Measurements from ENCODE around the gene DLGAP1. TPM values are rescaled to one million over a fixed set of nuclear protein-coding genes. Genes with fewer than 3 reads are reported as not detected.

The DLGAP1 gene
- polyA plus RNA-seq, 1 donor, result 1.5 TPM

DNA sequence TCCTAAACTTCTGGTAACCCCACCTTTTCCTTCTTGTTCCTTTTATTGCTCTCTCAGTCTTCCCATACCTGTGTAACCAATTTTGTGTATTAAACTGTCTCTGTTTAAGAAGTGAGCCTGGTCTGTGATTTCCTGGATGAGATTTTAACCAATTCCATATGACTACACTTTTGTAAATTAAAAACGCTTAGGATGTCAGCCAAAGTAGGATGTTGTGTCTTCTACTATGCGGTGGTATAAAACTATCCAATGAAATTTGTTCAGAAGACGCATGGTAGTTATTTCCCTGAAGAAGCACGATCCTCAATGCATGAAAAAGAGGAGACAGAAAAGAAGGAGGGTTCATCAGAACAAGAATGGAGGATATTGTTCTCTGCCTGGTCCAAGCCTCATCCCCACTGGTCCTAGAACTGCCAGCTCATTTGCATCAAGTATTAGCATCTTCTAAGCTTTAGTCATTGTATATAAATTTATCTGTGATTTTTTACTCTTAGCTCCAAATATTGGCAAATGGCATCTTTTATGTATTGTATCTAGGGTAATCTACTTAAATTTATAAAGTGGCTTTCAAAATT, 877.7 kb downstream of the DLGAP1 start:
- DNase-seq, result no peak

- no peak for DNase-seq
Observed at GRCh38 chr18:3572761-3573160, 882.3 kb downstream of the DLGAP1 start.

DNA sequence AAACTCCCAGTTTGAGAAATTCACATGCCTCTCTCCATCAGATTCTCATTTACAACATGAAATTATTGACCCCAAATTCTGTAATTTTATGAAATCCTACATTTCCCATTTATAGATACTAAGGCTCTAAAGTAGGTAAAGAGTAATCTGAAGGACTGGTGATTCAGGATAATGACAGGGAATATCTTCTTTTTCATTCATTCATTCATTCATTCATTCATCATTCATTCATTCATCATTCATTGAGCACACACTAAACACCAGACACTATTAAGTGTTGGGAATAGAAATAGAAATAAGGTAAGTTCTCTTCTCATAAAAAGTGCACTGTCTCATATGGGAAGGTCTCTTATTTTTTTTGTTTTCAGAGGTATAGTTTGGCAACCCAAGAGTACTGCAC, 888.3 kb downstream of the DLGAP1 start:
- no peak for DNase-seq

DNA sequence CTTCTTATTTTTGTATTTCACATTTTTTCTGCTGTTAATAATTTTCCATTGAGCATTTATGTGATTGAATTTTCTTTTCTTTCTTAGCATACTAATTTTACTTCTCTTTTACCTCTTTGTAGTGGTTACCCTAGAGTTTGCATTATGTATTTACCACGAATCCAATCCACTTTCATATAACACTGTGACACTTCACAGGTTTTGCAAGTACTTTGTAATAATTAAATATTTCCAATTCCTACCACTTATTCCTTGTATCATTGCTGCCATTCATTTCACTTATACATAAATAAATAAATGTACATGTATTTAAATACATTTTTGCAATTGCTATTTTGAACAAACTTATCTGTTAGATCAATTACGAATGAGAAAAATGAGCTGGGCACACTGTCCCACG, 894.4 kb downstream of the DLGAP1 start:
- DNase-seq, result no peak

- DNase-seq, result no peak
Observed at GRCh38 chr18:3554811-3555427, 900.2 kb downstream of the DLGAP1 start.

DNA sequence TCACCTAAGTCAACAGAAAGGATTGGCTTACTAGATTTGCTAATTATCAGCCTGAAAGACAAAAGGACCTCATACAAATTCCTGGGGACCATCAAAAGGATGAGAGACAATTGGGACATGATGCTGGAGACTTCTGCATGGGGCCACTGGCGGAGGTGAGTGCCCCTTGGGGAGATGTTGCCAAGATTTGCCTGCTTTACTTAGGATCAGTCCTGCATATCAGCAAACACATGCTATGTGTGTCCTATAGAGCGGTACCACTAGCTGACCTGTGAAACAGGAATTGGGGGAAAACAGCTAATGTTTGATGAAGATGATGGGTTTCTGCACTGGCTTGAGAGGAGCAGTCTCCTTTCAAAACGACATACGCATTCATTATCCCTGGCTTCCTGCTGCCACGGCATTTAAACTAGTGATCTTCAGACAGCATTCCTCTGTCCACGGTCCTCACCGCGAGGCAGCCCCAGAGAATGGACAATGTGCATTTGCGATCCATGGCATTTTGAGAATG, 901.0 kb downstream of the DLGAP1 start:
- DNase-seq, result no peak

DNA sequence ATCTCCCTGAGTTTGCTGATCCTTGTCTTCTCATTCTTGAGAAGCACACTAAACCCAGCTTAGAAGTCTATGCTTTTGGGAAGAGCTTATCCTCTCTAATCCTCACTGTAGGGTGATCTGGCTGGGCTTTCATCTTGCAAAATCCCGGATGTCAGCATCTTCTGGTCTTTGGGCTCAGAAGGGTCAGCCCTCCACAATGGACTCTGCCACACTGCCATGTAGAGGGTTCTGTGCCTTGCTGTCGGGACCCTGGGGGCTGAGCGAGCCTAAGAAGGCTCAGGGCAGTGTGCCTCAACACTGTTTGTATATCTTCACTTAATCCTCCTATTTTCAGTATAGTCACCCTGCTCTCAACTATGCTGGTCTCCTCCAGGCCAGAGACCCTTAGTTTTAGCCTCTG, 902.8 kb downstream of the DLGAP1 start:
- no peak for DNase-seq

GRCh38 chr18:3547891-3548615, 907.1 kb downstream of the DLGAP1 start:
- DNase-seq, result no peak

DNA sequence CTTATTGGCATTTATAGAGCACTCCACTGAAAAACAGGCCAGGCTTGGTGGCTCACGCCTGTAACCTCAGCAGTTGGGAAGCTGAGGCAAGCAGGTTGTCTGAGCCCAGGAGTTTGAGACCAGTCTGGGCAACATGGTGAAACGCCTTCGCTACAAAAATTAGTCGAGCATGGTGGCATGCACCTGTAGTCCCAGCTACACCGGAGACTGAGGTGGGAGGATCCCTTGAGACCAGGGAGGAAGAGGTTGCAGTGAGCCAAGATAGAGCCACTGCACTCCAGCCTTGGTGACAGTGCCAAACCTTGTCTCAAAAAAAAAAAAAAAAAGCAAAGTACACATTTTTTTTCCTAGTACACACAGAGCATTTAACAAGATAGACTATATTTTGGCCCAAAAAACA, 909.0 kb downstream of the DLGAP1 start:
- DNase-seq, result no peak

GRCh38 chr18:3544537-3544936, 910.6 kb downstream of the DLGAP1 start:
- no peak for DNase-seq

DNA sequence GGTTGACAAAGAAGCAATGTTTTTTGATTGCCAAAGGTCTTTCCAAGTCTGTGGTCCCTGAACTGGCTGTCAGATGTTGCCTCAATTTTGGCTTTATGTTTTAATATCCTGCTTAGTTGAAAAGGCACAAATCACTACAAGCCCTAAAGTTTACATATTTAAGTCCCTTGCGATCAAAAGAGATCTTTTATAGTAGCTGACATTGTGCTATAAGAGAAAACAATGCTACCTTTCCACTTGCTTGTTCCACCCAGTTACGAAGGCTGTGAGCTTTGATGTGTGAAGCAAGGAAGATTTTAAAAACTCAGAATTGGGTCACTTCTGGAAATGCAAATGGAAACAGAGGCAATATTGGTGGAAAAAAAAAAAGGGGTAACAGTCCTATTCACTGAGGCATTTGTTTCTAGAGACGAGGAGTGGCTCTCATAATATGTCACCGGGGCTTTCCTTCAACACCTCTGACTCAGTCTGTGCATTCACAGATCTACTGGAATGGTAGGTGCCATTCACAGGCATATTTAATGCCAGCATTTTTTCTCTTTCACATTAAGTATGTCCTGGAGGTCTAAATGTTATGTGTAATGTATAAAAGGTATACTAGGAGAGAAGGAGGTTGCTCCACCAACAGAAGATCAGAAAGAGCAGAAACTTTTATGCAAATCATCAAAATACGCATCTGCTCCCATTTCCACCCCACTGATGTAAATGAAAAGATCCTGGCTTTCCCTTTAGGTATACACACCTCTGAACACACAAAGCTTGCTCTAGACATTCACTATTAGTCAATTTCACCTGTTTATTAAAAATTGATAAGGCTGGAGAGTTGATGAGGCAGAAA, 913.3 kb downstream of the DLGAP1 start:
- no peak for DNase-seq

DNA sequence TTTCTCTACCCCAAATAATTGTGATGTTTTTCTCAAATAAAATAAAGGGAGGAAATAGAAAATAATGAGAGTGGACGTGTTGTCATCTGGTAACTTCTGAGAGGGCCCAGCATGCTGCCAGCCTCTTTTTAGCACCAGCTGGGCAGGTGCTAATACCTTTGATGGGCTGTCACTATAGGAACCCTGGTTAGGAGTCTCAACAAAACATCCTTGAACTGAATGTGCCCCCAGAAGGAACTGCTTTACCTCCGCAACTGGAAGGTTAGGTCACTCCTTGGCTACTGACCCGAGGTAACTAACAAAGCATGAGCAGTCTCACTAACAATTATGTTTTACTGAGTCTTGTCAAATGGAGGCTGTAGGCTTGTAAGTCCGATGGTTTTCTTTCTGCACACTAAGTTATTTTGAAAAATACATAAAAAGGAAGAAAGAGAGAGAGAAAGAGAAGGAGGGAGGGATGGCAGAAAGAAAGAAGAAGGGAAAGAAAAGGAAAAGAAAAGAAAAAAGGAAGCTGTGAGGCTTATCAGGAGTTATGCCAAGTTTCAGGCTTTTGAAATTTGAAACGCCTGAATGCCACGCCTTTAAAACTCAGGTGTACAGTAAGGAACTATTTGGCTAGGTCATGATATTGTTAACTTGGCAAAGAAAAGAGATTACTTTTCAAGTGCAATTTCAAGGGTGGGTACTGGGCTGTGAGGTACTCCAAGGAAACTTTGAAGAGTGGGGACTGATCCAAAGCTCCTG, 914.1 kb downstream of the DLGAP1 start:
- no peak for DNase-seq

DNA sequence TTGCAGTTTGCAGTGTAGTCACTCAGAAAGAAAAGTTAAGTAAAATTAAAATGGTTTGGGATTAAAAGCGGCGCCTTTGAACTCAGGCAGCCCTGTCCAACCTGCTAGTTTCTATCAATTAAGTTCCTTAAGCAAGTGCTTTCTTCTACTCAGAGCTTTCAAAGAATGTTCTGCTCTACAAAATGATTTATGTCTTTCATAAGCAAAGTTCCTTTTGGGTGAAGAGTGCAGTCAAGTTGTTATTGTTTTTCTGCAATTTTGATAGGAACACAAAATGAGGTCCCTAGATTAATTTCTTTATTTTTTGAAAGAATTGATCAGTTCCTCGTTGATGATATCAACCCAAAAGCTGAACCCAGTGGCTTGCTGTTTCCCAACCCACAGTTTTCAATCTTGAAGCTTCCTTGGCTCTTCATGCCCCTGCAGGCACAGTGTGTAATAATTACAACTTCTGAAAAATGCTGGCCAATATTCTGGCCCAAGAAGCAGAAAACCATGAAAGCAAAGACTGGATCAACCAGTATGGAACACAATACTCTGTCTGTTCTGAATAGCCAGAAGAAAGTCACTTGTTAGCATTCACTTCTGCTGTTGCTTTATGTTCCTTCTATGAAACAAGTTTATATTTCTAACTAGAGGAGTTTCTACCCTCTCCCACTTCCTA, 916.0 kb downstream of the DLGAP1 start:
- no peak for DNase-seq

GRCh38 chr18:3538456-3538855, 916.7 kb downstream of the DLGAP1 start:
- DNase-seq, result peak; percentile 82

DNA sequence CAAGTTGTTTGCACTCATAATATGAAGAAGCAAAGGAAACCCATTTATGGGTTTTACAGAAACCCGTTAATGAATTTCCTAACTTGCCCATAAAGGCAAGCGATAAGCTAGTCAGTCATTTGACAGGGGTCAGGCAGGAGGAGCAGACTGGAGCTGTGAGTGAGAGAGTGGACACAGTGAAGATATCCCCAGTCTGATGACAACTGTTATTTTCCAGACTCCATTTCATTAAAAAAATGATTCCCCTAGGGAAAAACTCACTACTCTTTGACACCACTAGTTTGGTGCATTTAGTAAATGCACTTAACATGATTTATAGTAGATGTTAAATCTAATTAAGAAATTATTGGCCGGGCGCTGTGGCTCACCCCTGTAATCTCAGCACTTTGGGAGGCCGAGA, 924.3 kb downstream of the DLGAP1 start:
- no peak for DNase-seq

- DNase-seq, result no peak
Observed at GRCh38 chr18:3529601-3530000, 925.5 kb downstream of the DLGAP1 start.

DNA sequence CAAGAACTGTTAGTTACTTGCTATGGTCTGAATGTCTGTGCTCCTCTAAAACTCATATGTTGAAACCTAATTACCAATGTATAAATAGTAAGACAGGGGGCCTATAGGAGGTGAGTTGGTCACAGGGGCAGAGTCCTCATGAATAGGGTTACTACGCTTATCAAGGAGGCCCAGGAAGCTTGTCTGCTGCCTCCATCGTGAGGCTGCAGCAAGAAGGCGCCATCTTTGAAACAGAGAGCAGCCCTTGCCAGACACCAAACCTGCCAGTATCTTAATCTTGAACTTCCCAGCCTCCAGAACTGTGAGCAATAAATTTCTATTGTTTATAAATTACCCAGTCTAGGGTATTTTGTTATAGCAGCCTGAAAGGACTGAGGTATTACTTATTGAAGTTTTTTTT, 926.0 kb downstream of the DLGAP1 start:
- DNase-seq, result no peak

DNA sequence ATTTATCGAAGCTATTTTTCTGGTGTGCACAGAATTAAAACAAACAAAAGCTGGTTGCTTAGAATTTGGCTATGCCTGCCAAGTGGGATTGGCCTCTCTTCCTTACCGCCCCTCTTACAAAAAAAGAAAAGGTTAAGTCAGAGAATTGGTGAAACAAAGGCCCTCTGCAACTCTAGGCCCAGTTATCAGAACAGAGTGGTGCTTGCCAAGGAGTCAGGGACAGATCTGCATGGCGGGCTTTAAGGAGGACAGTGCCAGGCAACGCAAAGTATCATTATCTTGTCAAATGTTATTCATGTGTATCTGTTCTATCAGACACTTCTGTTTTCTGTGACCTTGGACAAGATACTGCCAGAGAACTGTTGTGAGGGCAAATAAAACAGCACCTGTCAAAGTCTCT, 926.9 kb downstream of the DLGAP1 start:
- DNase-seq, result no peak

GRCh38 chr18:3526421-3527354, 928.4 kb downstream of the DLGAP1 start:
- DNase-seq, result peak; percentile 47

DNA sequence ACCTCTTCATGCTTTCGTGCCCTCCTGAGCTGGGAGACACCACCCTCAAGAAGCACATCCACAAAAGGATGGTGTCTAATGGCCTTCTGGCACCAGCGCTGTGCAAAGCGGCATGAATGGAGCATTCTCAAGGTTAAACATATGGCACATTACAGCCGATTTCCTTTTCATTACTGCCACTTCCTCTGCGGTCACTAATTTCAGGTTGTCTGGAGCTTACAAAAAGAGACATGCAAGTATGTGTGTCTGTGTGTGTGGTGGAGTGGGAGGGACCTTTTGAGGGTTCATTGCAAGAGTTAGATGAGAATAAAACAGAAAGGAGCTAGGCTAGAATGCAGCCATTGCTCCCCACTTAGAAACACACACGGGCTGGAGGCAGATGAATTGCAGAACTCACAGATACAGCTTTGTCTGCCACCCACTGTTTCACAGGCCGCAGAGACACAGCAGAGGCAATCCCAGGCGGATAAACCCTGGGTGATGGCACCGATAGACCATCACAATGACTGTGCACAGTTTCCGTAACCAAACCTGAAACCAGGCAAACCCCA, 929.2 kb downstream of the DLGAP1 start:
- no peak for DNase-seq
